ENCODE results near the gene SS18L1. TPM values are rescaled to one million over a fixed set of nuclear protein-coding genes. Genes with fewer than 3 reads are reported as not detected.

SS18L1 gene
- total and polyA plus RNA-seq, 2 donors (not counting 1 experiment from before 2014, with no cell fraction given): 4.7 to 7.4 TPM

GRCh38 chr20:62165762-62166399 lies 22.3 kb downstream of the SS18L1 start:
- peaks cover 22% of the 10 kb centered on the region for H3K36me3 ChIP-seq (ENCODE audit: control insufficient read depth, insufficient read depth, low read length)
- DNase-seq (ENCODE audit: low read depth in 2 of 2): peak in 1 of 2 donors; percentile 37
- TF ChIP-seq CTCF (conservative IDR thresholded peaks at IDR 0.05 in 1 of 2, IDR thresholded peaks at IDR 0.05 in 1 of 2; ENCODE audit: low read depth in 1 of 2, low read length in 2 of 2): no peak
- TF ChIP-seq EZH2 (IDR thresholded peaks at IDR 0.05; ENCODE audit: low read length, missing control alignments): no peak

GRCh38 chr20:62167474-62167873 lies 23.9 kb downstream of the SS18L1 start:
- no peaks in the 10 kb centered on the region for H3K79me2 ChIP-seq (ENCODE audit: control insufficient read depth, insufficient read depth, low read length)
- no peaks in the 10 kb centered on the region for H4K20me1 ChIP-seq (ENCODE audit: control insufficient read depth, extremely low read depth, insufficient read depth, low read length)
- H3K27me3 ChIP-seq (ENCODE audit: control insufficient read depth, insufficient read depth, low read length): no peaks in the 10 kb centered on the region
- no peak overlapping the region for H3K27ac ChIP-seq (ENCODE audit: insufficient read depth, low read length)
- H3K4me2 ChIP-seq (ENCODE audit: extremely low read depth, insufficient read depth, low read length): no peak overlapping the region
- peaks cover 4% of the 10 kb centered on the region for H3K4me1 ChIP-seq (ENCODE audit: control insufficient read depth, extremely low read depth, insufficient read depth, low read length)
- H2AFZ ChIP-seq (ENCODE audit: low read length): no peak overlapping the region
- no peak for TF ChIP-seq EZH2 (IDR thresholded peaks at IDR 0.05; ENCODE audit: low read length, missing control alignments)
- no peak for TF ChIP-seq CTCF (conservative IDR thresholded peaks at IDR 0.05 in 1 of 2, IDR thresholded peaks at IDR 0.05 in 1 of 2; ENCODE audit: low read depth in 1 of 2, low read length in 2 of 2)
- no peak overlapping the region for H3K9ac ChIP-seq (ENCODE audit: insufficient read depth, low read length)
- peaks cover 22% of the 10 kb centered on the region for H3K36me3 ChIP-seq (ENCODE audit: control insufficient read depth, insufficient read depth, low read length)
- H3K4me3 ChIP-seq (replicated peaks in 1 of 4; ENCODE audit: control extremely low read depth in 1 of 4, insufficient read depth in 1 of 4, low read depth in 3 of 4, low read length in 4 of 4): no peak overlapping the region
- no peaks in the 10 kb centered on the region for H3K9me3 ChIP-seq (ENCODE audit: control insufficient read depth, insufficient read depth, low read depth, low read length)
- DNase-seq (ENCODE audit: low read depth in 2 of 2): no peak

More at GRCh38 chr20:62165762-62166399, 22.3 kb downstream of the SS18L1 start:
- Histone ChIP-seq H3K79me2 (ENCODE audit: control insufficient read depth, insufficient read depth, low read length) (no peaks in the 10 kb centered on the region), H3K4me2 (ENCODE audit: extremely low read depth, insufficient read depth, low read length) (no peak overlapping the region), H2AFZ (ENCODE audit: low read length) (no peak overlapping the region), H3K27me3 (ENCODE audit: control insufficient read depth, insufficient read depth, low read length) (no peaks in the 10 kb centered on the region), H4K20me1 (ENCODE audit: control insufficient read depth, extremely low read depth, insufficient read depth, low read length) (no peaks in the 10 kb centered on the region), H3K27ac (ENCODE audit: insufficient read depth, low read length) (no peak overlapping the region), H3K4me3 (replicated peaks in 1 of 4; ENCODE audit: control extremely low read depth in 1 of 4, insufficient read depth in 1 of 4, low read depth in 3 of 4, low read length in 4 of 4) (no peak overlapping the region), H3K9ac (ENCODE audit: insufficient read depth, low read length) (no peak overlapping the region), H3K4me1 (ENCODE audit: control insufficient read depth, extremely low read depth, insufficient read depth, low read length) (peaks cover 4% of the 10 kb centered on the region), H3K9me3 (ENCODE audit: control insufficient read depth, insufficient read depth, low read depth, low read length) (no peaks in the 10 kb centered on the region)

GRCh38 chr20:62168061-62168460 lies 24.5 kb downstream of the SS18L1 start:
- Histone ChIP-seq H3K4me1 (ENCODE audit: control insufficient read depth, extremely low read depth, insufficient read depth, low read length) (peaks cover 4% of the 10 kb centered on the region), H3K79me2 (ENCODE audit: control insufficient read depth, insufficient read depth, low read length) (no peaks in the 10 kb centered on the region), H2AFZ (ENCODE audit: low read length) (no peak overlapping the region), H3K9me3 (ENCODE audit: control insufficient read depth, insufficient read depth, low read depth, low read length) (no peaks in the 10 kb centered on the region), H3K4me3 (replicated peaks in 1 of 4; ENCODE audit: control extremely low read depth in 1 of 4, insufficient read depth in 1 of 4, low read depth in 3 of 4, low read length in 4 of 4) (no peak overlapping the region), H3K36me3 (ENCODE audit: control insufficient read depth, insufficient read depth, low read length) (peaks cover 18% of the 10 kb centered on the region), H3K4me2 (ENCODE audit: extremely low read depth, insufficient read depth, low read length) (no peak overlapping the region), H3K27me3 (ENCODE audit: control insufficient read depth, insufficient read depth, low read length) (no peaks in the 10 kb centered on the region), H3K9ac (ENCODE audit: insufficient read depth, low read length) (no peak overlapping the region), H4K20me1 (ENCODE audit: control insufficient read depth, extremely low read depth, insufficient read depth, low read length) (no peaks in the 10 kb centered on the region), H3K27ac (ENCODE audit: insufficient read depth, low read length) (no peak overlapping the region)
- TF ChIP-seq EZH2 (IDR thresholded peaks at IDR 0.05; ENCODE audit: low read length, missing control alignments): no peak
- no peak for TF ChIP-seq CTCF (conservative IDR thresholded peaks at IDR 0.05 in 1 of 2, IDR thresholded peaks at IDR 0.05 in 1 of 2; ENCODE audit: low read depth in 1 of 2, low read length in 2 of 2)
- no peak for DNase-seq (ENCODE audit: low read depth in 2 of 2)

Data from fibroblast of lung (primary cell).